HepG2 (cell line): ENCODE data around the gene ENTHD1. TPM values are rescaled to one million over a fixed set of nuclear protein-coding genes. Genes with fewer than 3 reads are reported as not detected.

Experiments used
- ATAC-seq: fragments of 200-7000 bp; cut with Tn5 transposase; 3 replicates; pipeline ENCODE4 v1.9.1; 2020; ENCODE audit warnings: mild to moderate bottlenecking, moderate library complexity
- BruUV-seq: library from RNA; stranded (reverse); fragments of 400-500 nt; replicated peaks from 2 replicates; lab custom pipeline; 2021; lab: Mats Ljungman, UMichigan
- CTCF ChIA-PET: fragments of 300-600 bp; formaldehyde crosslinking; extraction: SDS; loops from one replicate; lab custom pipeline; 2021; ENCODE audit warnings: low total read pairs, inconsistent platforms, low intra/inter-chr PET ratio; lab: Yijun Ruan, JAX
- POLR2A ChIA-PET: fragments of 350-600 bp; sonication (Branson Sonifier 250); formaldehyde crosslinking; loops from one replicate; lab custom pipeline; 2020; ENCODE audit warnings: antibody characterized with exemption, inconsistent platforms; lab: Yijun Ruan, JAX
- DNase-seq: peaks from one replicate; pipeline ENCODE4 v3.0.0-alpha.2; 2015; ENCODE audit warnings: low spot score
- FAIRE-seq: peaks from 3 replicates; lab custom pipeline; 2011; peaks lifted over from hg19 to GRCh38; lab: Jason Lieb, UNC
- H2AFZ ChIP-seq: one replicate; pipeline ENCODE4 v1.6.1; 2011; ENCODE audit warnings: low read length, inconsistent platforms
- H3K27ac ChIP-seq: fragments of 300-600 bp; 3 replicates; pipeline ENCODE4 v1.8.0; 2011; ENCODE audit warnings: mixed run types, mild to moderate bottlenecking, mixed read lengths, low read length, inconsistent platforms; ENCODE audit not compliant: insufficient read depth; ENCODE audit errors: extremely low read length
- H3K27me3 ChIP-seq, 2 experiments: fragments of 200-600 bp in 1 of 2; 2 replicates in 1 of 2; 3 replicates in 1 of 2; pipeline versions ENCODE4 v1.6.0 to v1.8.0; 2011; ENCODE audit warnings: low read length in 2 of 2, mild to moderate bottlenecking in 2 of 2, moderate library complexity in 2 of 2, inconsistent platforms in 1 of 2; ENCODE audit not compliant: insufficient read depth in 2 of 2, control insufficient read depth in 1 of 2
- H3K36me3 ChIP-seq, 2 experiments: fragments of 200-600 bp in 1 of 2; replicated peaks in 1 of 2; 2 replicates in 1 of 2; 3 replicates in 1 of 2; pipeline versions ENCODE4 v1.5.1 to v1.8.0; 2011; ENCODE audit warnings: low read length in 2 of 2, inconsistent platforms in 1 of 2; ENCODE audit not compliant: insufficient read depth in 2 of 2, control insufficient read depth in 1 of 2
- H3K4me1 ChIP-seq: 2 replicates; pipeline ENCODE4 v1.5.1; 2012; ENCODE audit warnings: low read length, inconsistent platforms; ENCODE audit not compliant: insufficient read depth
- H3K4me2 ChIP-seq: 2 replicates; pipeline ENCODE4 v1.6.0; 2011; ENCODE audit warnings: low read depth, low read length, inconsistent platforms
- H3K4me3 ChIP-seq, 3 experiments: fragments of 200-600 bp in 1 of 3; sonication (generic), shearing (Covaris generic) in 1 of 3; replicated peaks in 1 of 3; 2 replicates each; pipeline ENCODE4 v1.5.1; 2011 to 2016; ENCODE audit warnings: low read length in 3 of 3, inconsistent platforms in 2 of 3, low read depth in 2 of 3, mild to moderate bottlenecking in 2 of 3, control low read depth in 1 of 3, mixed read lengths in 1 of 3; ENCODE audit not compliant: insufficient read depth in 1 of 3
- H3K79me2 ChIP-seq: one replicate; pipeline ENCODE4 v1.6.1; 2011; ENCODE audit warnings: low read length, inconsistent platforms; ENCODE audit not compliant: insufficient read depth
- H3K9ac ChIP-seq: 2 replicates; pipeline ENCODE4 v1.6.0; 2011; ENCODE audit warnings: mild to moderate bottlenecking, low read depth, low read length, inconsistent platforms; ENCODE audit not compliant: insufficient read depth
- H3K9me3 ChIP-seq: 2 replicates; pipeline ENCODE4 v1.5.1; 2012; ENCODE audit warnings: mild to moderate bottlenecking, low read length
- H4K20me1 ChIP-seq: 2 replicates; pipeline ENCODE4 v1.6.0; 2011; ENCODE audit warnings: inconsistent platforms, mild to moderate bottlenecking, low read length, moderate library complexity; ENCODE audit not compliant: insufficient read depth
- GTF3A ChIP-seq: sonication (generic); formaldehyde crosslinking; conservative IDR thresholded peaks from 2 replicates; pipeline ENCODE4 v1.4.0; 2020; ENCODE audit warnings: mild to moderate bottlenecking, missing genetic modification reagents
- MEF2D ChIP-seq: sonication (generic); formaldehyde crosslinking; IDR thresholded peaks from 2 replicates; pipeline ENCODE4 v1.5.1; 2020; ENCODE audit warnings: mild to moderate bottlenecking, missing genetic modification reagents
- NFKB2 ChIP-seq: sonication (generic); formaldehyde crosslinking; IDR thresholded peaks from 2 replicates; pipeline ENCODE4 v1.4.0; 2020; ENCODE audit warnings: missing genetic modification reagents, borderline replicate concordance
- RARG ChIP-seq: sonication (generic); formaldehyde crosslinking; IDR thresholded peaks from 2 replicates; pipeline ENCODE4 v1.4.0; 2020; ENCODE audit warnings: low read depth, mild to moderate bottlenecking, missing genetic modification reagents
- RFX1 ChIP-seq: fragments of 450-650 bp; IDR thresholded peaks from 2 replicates; pipeline ENCODE4 v1.6.1; 2017
- RFXANK ChIP-seq: IDR thresholded peaks from 2 replicates; pipeline ENCODE4 v1.6.1; 2016
- SIN3B ChIP-seq: fragments of 150-350 bp; IDR thresholded peaks from 2 replicates; pipeline ENCODE4 v1.6.1; 2014; ENCODE audit warnings: low read length
- SRF ChIP-seq: IDR thresholded peaks from 2 replicates; pipeline ENCODE4 v1.6.1; 2011; ENCODE audit warnings: mild to moderate bottlenecking, low read depth, low read length, moderate library complexity
- ZNF577 ChIP-seq: sonication (generic); formaldehyde crosslinking; IDR thresholded peaks from 2 replicates; pipeline ENCODE4 v1.4.0; 2020; ENCODE audit warnings: mild to moderate bottlenecking, low read depth, missing genetic modification reagents, borderline replicate concordance
- WGBS: methylation state at CpG from one replicate; pipeline ENCODE4 v1.1.6; 2017; ENCODE audit warnings: low lambda C conversion rate; 5-methylcytosine and 5-hydroxymethylcytosine counted together
- in situ Hi-C: cut with HindIII; loops from 2 replicates; pipeline ENCODE4 v1.10.0; 2017; ENCODE audit warnings: low pct_unique_long_range_greater_than_20kb; ENCODE audit not compliant: extremely low pct_ligation_motif_present
- intact Hi-C: fragments of 100-400 bp; cut with micrococcal nuclease; formaldehyde crosslinking; loops from one replicate; pipeline ENCODE4 v1.10.0; 2022; ENCODE audit not compliant: unreplicated experiment
- polyA plus RNA-seq, 8 experiments: library from polyadenylated mRNA; depleted of rRNA in 3 of 8; stranded (reverse) in 7 of 8; unstranded in 1 of 8; fragments of >200 nt; fragmentation: Illumina TruSeq in 4 of 8; extraction: Trizol in 4 of 8; gene quantifications; 2 replicates each; pipeline versions ENCODE4 v1.2.1 to v1.2.3, GENCODE V29; 2011 to 2016; ENCODE audit warnings: low read depth in 4 of 8, missing spikeins in 1 of 8, mixed read lengths in 1 of 8; ENCODE audit not compliant: insufficient read depth in 1 of 8
- total RNA-seq, 5 experiments: library from RNA; depleted of rRNA; stranded (reverse); fragments of >200 nt; fragmentation: Illumina TruSeq; extraction: Trizol; gene quantifications; 2 replicates each; pipeline ENCODE4 v1.2.3, GENCODE V29; 2016; ENCODE audit warnings: low read depth in 1 of 5
- TF ChIP-seq, protein P1 (sequence below): conservative IDR thresholded peaks from 2 replicates; pipeline ENCODE4 v1.6.1; 2018; ENCODE audit warnings: missing genetic modification reagents
- TF ChIP-seq, protein P2 (sequence below): sonication (generic); formaldehyde crosslinking; IDR thresholded peaks from 2 replicates; pipeline ENCODE4 v1.5.0; 2020; ENCODE audit warnings: missing genetic modification reagents, mild to moderate bottlenecking, borderline replicate concordance
- TF ChIP-seq, protein P3 (sequence below): sonication (generic); formaldehyde crosslinking; IDR thresholded peaks from 2 replicates; pipeline ENCODE4 v1.4.0; 2020; ENCODE audit warnings: missing genetic modification reagents, mild to moderate bottlenecking, borderline replicate concordance

The ENTHD1 gene
- total and polyA plus RNA-seq, 2 of the 13 experiments (the other 11 are each of a cell fraction or from before 2014, with no cell fraction given): not detected

DNA sequence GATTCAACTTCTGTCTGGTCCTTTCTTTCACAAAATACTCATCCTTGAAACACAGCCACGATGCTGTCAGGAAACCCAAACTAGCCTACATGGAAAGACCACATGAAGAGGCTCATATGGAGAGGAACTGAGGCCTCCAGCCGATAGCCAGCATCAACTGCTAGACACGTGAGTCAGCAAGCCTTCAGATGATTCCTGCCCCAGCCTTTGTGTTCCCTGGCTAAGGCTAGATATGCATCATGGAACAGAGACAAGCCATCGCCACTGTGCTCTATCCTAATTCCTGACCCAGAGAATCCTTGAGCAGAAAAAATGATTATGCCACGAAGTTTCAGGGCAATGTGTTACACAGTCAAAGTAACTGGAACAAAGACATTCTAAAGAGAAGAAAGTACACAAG is 75.5 kb downstream of the ENTHD1 start:
- no peak for ATAC-seq
- no peak overlapping the region for H3K9ac ChIP-seq
- H3K4me1 ChIP-seq: no peaks in the 10 kb centered on the region
- no peaks in the 10 kb centered on the region for H4K20me1 ChIP-seq
- CTCF ChIA-PET: no interaction called here
- H3K27me3 ChIP-seq: no peaks in the 10 kb centered on the region
- WGBS: 0% methylated on average over 5 of the region's 5 CpGs
- no peaks in the 10 kb centered on the region for H3K36me3 ChIP-seq
- TF ChIP-seq RFXANK (CRISPR knock-in tag) (no peak), SIN3B (no peak), RARG (CRISPR knock-in tag) (no peak), MEF2D (CRISPR knock-in tag) (no peak), RFX1 (no peak), ZNF577 (CRISPR knock-in tag) (no peak), GTF3A (CRISPR knock-in tag) (no peak), NFKB2 (CRISPR knock-in tag) (no peak), SRF (no peak)
- TF ChIP-seq, protein P1, sequence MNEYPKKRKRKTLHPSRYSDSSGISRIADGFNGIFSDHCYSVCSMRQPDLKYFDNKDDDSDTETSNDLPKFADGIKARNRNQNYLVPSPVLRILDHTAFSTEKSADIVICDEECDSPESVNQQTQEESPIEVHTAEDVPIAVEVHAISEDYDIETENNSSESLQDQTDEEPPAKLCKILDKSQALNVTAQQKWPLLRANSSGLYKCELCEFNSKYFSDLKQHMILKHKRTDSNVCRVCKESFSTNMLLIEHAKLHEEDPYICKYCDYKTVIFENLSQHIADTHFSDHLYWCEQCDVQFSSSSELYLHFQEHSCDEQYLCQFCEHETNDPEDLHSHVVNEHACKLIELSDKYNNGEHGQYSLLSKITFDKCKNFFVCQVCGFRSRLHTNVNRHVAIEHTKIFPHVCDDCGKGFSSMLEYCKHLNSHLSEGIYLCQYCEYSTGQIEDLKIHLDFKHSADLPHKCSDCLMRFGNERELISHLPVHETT (CRISPR knock-in tag): no peak
- TF ChIP-seq, protein P2, sequence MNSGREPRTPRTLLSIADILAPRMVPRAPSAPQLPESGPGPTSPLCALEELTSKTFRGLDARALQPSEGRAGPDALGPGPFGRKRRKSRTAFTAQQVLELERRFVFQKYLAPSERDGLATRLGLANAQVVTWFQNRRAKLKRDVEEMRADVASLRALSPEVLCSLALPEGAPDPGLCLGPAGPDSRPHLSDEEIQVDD (CRISPR knock-in tag): no peak
- TF ChIP-seq, protein P3, sequence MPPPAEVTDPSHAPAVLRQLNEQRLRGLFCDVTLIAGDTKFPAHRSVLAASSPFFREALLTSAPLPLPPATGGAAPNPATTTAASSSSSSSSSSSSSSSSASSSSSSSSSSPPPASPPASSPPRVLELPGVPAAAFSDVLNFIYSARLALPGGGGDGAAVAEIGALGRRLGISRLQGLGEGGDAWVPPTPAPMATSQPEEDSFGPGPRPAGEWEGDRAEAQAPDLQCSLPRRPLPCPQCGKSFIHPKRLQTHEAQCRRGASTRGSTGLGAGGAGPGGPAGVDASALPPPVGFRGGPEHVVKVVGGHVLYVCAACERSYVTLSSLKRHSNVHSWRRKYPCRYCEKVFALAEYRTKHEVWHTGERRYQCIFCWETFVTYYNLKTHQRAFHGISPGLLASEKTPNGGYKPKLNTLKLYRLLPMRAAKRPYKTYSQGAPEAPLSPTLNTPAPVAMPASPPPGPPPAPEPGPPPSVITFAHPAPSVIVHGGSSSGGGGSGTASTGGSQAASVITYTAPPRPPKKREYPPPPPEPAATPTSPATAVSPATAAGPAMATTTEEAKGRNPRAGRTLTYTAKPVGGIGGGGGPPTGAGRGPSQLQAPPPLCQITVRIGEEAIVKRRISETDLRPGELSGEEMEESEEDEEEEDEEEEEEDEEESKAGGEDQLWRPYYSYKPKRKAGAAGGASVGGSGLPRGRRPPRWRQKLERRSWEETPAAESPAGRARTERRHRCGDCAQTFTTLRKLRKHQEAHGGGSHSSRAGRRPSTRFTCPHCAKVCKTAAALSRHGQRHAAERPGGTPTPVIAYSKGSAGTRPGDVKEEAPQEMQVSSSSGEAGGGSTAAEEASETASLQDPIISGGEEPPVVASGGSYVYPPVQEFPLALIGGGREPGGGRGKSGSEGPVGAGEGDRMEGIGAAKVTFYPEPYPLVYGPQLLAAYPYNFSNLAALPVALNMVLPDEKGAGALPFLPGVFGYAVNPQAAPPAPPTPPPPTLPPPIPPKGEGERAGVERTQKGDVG (CRISPR knock-in tag): no peak
- TF ChIP-seq, all 625 proteins: peak for 0
- Histone ChIP-seq H2AFZ (no peak overlapping the region), H3K9me3 (no peaks in the 10 kb centered on the region), H3K4me3 (no peak overlapping the region), H3K4me2 (no peak overlapping the region), H3K79me2 (no peaks in the 10 kb centered on the region), H3K27ac (no peak overlapping the region)
- POLR2A ChIA-PET: no interaction called here
- in situ Hi-C loops: no loop called here
- BruUV-seq: no TSS peak
- DNase-seq: no peak
- intact Hi-C loops: no loop called here
- no peak for FAIRE-seq
